GM21423 (cell line): ENCODE data around the gene AGBL4.

Experiments used
- ATAC-seq: cut with Tn5 transposase; IDR thresholded peaks from one replicate; pipeline ENCODE4 v1.9.1; 2021; ENCODE audit warnings: mild to moderate bottlenecking, moderate library complexity; ENCODE audit not compliant: unreplicated experiment

Gene AGBL4

GRCh38 chr1:49723662-49724061 lies 300.1 kb downstream of the AGBL4 start:
- no peak for ATAC-seq

GRCh38 chr1:49694251-49694827 lies 329.4 kb downstream of the AGBL4 start:
- ATAC-seq: no peak

GRCh38 chr1:49686107-49686506 lies 337.6 kb downstream of the AGBL4 start:
- no peak for ATAC-seq

- no peak for ATAC-seq
These were observed 346.0 kb downstream of the AGBL4 start for GRCh38 chr1:49677706-49678105.

GRCh38 chr1:49651136-49651535 lies 372.6 kb downstream of the AGBL4 start:
- no peak for ATAC-seq

- ATAC-seq: no peak
These were observed 393.6 kb downstream of the AGBL4 start for GRCh38 chr1:49630156-49630555.

GRCh38 chr1:49627781-49628180 lies 396.0 kb downstream of the AGBL4 start:
- no peak for ATAC-seq

- no peak for ATAC-seq
These were observed 397.3 kb downstream of the AGBL4 start for GRCh38 chr1:49626472-49626871.

- no peak for ATAC-seq
These were observed 400.9 kb downstream of the AGBL4 start for GRCh38 chr1:49622877-49623276.

GRCh38 chr1:49606082-49606481 lies 417.7 kb downstream of the AGBL4 start:
- ATAC-seq: no peak

GRCh38 chr1:49597436-49597835 lies 426.3 kb downstream of the AGBL4 start:
- no peak for ATAC-seq

GRCh38 chr1:49576327-49576901 lies 447.3 kb downstream of the AGBL4 start:
- no peak for ATAC-seq

GRCh38 chr1:49556676-49557234 lies 467.0 kb downstream of the AGBL4 start:
- no peak for ATAC-seq

- ATAC-seq: no peak
These were observed 471.7 kb downstream of the AGBL4 start for GRCh38 chr1:49552101-49552500.

- no peak for ATAC-seq
These were observed 479.1 kb downstream of the AGBL4 start for GRCh38 chr1:49544615-49545014.

GRCh38 chr1:49541096-49541752 lies 482.5 kb downstream of the AGBL4 start:
- ATAC-seq: no peak

GRCh38 chr1:49527606-49528305 lies 496.0 kb downstream of the AGBL4 start:
- ATAC-seq: no peak

- no peak for ATAC-seq
These were observed 497.1 kb downstream of the AGBL4 start for GRCh38 chr1:49526672-49527071.

- no peak for ATAC-seq
These were observed 500.0 kb downstream of the AGBL4 start for GRCh38 chr1:49523764-49524163.

GRCh38 chr1:49466961-49467360 lies 556.8 kb downstream of the AGBL4 start:
- ATAC-seq: no peak

- no peak for ATAC-seq
These were observed 558.1 kb downstream of the AGBL4 start for GRCh38 chr1:49465486-49466185.
